Tibial nerve (tissue), 3 donors: ENCODE results near the gene CA11.

Source experiments
- POLR2A ChIP-seq, 2 donors: fragments of 450-650 bp; IDR thresholded peaks; one replicate each; pipeline ENCODE4 v1.6.1; 2017; ENCODE audit warnings: antibody characterized with exemption in 2 of 2, mild to moderate bottlenecking in 2 of 2, moderate library complexity in 2 of 2
- TF ChIP-seq, protein P1 (sequence below), 5 experiments: fragments of 200-600 bp in 3 of 5; fragments of 450-650 bp in 2 of 5; sonication (generic) in 3 of 5; IDR thresholded peaks; one replicate each; pipeline ENCODE4 v1.5.1; 2016 to 2019; ENCODE audit warnings: antibody characterized with exemption in 5 of 5, mild to moderate bottlenecking in 3 of 5, moderate library complexity in 2 of 5

GRCh38 chr19:48598996-48599700, 46.8 kb downstream of the CA11 start:
- TF ChIP-seq, protein P1, sequence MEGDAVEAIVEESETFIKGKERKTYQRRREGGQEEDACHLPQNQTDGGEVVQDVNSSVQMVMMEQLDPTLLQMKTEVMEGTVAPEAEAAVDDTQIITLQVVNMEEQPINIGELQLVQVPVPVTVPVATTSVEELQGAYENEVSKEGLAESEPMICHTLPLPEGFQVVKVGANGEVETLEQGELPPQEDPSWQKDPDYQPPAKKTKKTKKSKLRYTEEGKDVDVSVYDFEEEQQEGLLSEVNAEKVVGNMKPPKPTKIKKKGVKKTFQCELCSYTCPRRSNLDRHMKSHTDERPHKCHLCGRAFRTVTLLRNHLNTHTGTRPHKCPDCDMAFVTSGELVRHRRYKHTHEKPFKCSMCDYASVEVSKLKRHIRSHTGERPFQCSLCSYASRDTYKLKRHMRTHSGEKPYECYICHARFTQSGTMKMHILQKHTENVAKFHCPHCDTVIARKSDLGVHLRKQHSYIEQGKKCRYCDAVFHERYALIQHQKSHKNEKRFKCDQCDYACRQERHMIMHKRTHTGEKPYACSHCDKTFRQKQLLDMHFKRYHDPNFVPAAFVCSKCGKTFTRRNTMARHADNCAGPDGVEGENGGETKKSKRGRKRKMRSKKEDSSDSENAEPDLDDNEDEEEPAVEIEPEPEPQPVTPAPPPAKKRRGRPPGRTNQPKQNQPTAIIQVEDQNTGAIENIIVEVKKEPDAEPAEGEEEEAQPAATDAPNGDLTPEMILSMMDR (IDR thresholded peaks at IDR 0.05) = no peak
- no peak for TF ChIP-seq POLR2A (IDR thresholded peaks at IDR 0.05)
